GM23248 (cell line): ENCODE measurements around the gene BTNL3. TPM values are rescaled to one million over a fixed set of nuclear protein-coding genes. Genes with fewer than 3 reads are reported as not detected.

ENCODE experiments used
- DNase-seq: peaks from one replicate; pipeline ENCODE4 v3.0.0-alpha.2; 2015
- H2AFZ ChIP-seq: fragments of 200-600 bp; sonication (generic); 2 replicates; pipeline ENCODE4 v1.6.1; 2016; ENCODE audit warnings: antibody characterized with exemption
- H3F3A ChIP-seq: fragments of 200-600 bp; sonication (generic); 2 replicates; pipeline ENCODE4 v1.6.1; 2016; ENCODE audit warnings: mild to moderate bottlenecking, antibody characterized with exemption, mixed run types; ENCODE audit not compliant: insufficient read depth
- H3K27ac ChIP-seq: fragments of 200-600 bp; sonication (generic); 2 replicates; pipeline ENCODE4 v1.5.1; 2016; ENCODE audit warnings: mild to moderate bottlenecking
- H3K27me3 ChIP-seq: fragments of 200-600 bp; sonication (generic); replicated peaks from 2 replicates; pipeline ENCODE4 v1.6.1; 2016; ENCODE audit warnings: mild to moderate bottlenecking; ENCODE audit not compliant: insufficient read depth
- H3K36me3 ChIP-seq: fragments of 200-600 bp; sonication (generic); 2 replicates; pipeline ENCODE4 v1.6.1; 2016; ENCODE audit warnings: low read depth, mild to moderate bottlenecking
- H3K4me1 ChIP-seq: fragments of 200-600 bp; sonication (generic); 2 replicates; pipeline ENCODE4 v1.6.1; 2016; ENCODE audit warnings: mild to moderate bottlenecking; ENCODE audit not compliant: insufficient read depth
- H3K4me2 ChIP-seq: fragments of 200-600 bp; sonication (generic); one replicate; pipeline ENCODE4 v1.6.1; 2016; ENCODE audit warnings: mild to moderate bottlenecking; ENCODE audit not compliant: unreplicated experiment
- H3K4me3 ChIP-seq: fragments of 200-600 bp; sonication (generic); 2 replicates; pipeline ENCODE4 v1.5.1; 2016; ENCODE audit warnings: mild to moderate bottlenecking
- H3K79me2 ChIP-seq: fragments of 200-600 bp; sonication (generic); 2 replicates; pipeline ENCODE4 v1.6.1; 2016; ENCODE audit warnings: mild to moderate bottlenecking; ENCODE audit not compliant: insufficient read depth
- H3K9ac ChIP-seq: fragments of 200-600 bp; sonication (generic); 2 replicates; pipeline ENCODE4 v1.6.1; 2016; ENCODE audit warnings: mild to moderate bottlenecking
- H3K9me2 ChIP-seq: fragments of 200-600 bp; sonication (generic); 2 replicates; pipeline ENCODE4 v1.6.1; 2016; ENCODE audit warnings: mixed run types, mild to moderate bottlenecking, moderate library complexity; ENCODE audit not compliant: insufficient read depth
- H3K9me3 ChIP-seq: fragments of 200-600 bp; sonication (generic); one replicate; pipeline ENCODE4 v1.6.1; 2017; ENCODE audit warnings: low read depth
- H4K20me1 ChIP-seq: fragments of 200-600 bp; sonication (generic); 2 replicates; pipeline ENCODE4 v1.6.0; 2016; ENCODE audit not compliant: insufficient read depth
- EZH2 ChIP-seq: fragments of 200-600 bp; sonication (generic); IDR thresholded peaks from 2 replicates; pipeline ENCODE4 v1.6.1; 2018; ENCODE audit warnings: antibody characterized with exemption, mild to moderate bottlenecking; ENCODE audit not compliant: insufficient read depth, poor library complexity, severe bottlenecking
- EZH2phosphoT487 ChIP-seq: fragments of 200-600 bp; sonication (generic); IDR thresholded peaks from 2 replicates; pipeline ENCODE4 v1.6.1; 2018; ENCODE audit warnings: antibody characterized with exemption, moderate library complexity, mild to moderate bottlenecking, low read depth; ENCODE audit not compliant: insufficient read depth
- WGBS, 2 experiments: methylation state at CpG; one replicate each; pipeline ENCODE4 v1.1.6; 2015 to 2017; ENCODE audit warnings: low lambda C conversion rate in 2 of 2, low coverage in 1 of 2; ENCODE audit errors: missing lambda C conversion rate in 2 of 2; 5-methylcytosine and 5-hydroxymethylcytosine counted together
- in situ Hi-C: fragments of 300-500 bp; cut with MboI; formaldehyde crosslinking; loops from 2 replicates; pipeline ENCODE4 v1.15.0; 2020
- polyA plus RNA-seq: library from polyadenylated mRNA; unstranded; fragments of >200 nt; fragmentation: Nextera tagmentation; extraction: Ambion mirVana; gene quantifications from 2 replicates; pipeline ENCODE4 v1.2.1, GENCODE V29; 2016
- total RNA-seq: library from RNA; depleted of rRNA; stranded (reverse); fragments of >200 nt; shearing (Covaris generic); gene quantifications from 2 replicates; pipeline ENCODE4 v1.2.3, GENCODE V29; 2014; rRNA removed

BTNL3 gene, protein sequence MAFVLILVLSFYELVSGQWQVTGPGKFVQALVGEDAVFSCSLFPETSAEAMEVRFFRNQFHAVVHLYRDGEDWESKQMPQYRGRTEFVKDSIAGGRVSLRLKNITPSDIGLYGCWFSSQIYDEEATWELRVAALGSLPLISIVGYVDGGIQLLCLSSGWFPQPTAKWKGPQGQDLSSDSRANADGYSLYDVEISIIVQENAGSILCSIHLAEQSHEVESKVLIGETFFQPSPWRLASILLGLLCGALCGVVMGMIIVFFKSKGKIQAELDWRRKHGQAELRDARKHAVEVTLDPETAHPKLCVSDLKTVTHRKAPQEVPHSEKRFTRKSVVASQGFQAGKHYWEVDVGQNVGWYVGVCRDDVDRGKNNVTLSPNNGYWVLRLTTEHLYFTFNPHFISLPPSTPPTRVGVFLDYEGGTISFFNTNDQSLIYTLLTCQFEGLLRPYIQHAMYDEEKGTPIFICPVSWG
- not detected in 2 replicates for total RNA-seq
- not detected in 2 replicates for polyA plus RNA-seq

DNA sequence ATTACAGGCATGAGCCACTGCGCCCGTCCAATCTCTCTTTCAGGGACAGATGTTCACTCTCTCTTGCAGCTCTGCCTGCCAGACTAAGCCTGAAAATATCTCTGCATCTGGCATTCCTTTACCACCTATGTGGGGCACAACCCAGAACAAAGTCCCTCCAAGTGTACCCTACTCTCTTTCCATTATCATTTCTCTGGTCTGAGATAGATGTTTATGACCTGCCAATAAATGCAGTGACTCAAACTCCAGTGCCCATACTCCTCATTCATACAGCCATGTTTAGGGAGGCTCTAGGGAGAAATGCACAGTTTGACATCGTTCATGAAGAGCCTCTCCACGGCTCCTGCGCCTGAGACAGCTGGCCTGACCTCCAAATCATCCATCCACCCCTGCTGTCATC is at the start of gene BTNL3:
Gene BTNL3, plus strand, starts transcription at position 255 of the 400 bp plus-strand sequence. CDS start 183 bp downstream, outside the sequence.
- H3K79me2 ChIP-seq: no peaks in the 10 kb centered on the region
- whole genome bisulfite sequencing, 2 experiments: no CpG with 5 or more reads among the region's 5 CpGs

DNA sequence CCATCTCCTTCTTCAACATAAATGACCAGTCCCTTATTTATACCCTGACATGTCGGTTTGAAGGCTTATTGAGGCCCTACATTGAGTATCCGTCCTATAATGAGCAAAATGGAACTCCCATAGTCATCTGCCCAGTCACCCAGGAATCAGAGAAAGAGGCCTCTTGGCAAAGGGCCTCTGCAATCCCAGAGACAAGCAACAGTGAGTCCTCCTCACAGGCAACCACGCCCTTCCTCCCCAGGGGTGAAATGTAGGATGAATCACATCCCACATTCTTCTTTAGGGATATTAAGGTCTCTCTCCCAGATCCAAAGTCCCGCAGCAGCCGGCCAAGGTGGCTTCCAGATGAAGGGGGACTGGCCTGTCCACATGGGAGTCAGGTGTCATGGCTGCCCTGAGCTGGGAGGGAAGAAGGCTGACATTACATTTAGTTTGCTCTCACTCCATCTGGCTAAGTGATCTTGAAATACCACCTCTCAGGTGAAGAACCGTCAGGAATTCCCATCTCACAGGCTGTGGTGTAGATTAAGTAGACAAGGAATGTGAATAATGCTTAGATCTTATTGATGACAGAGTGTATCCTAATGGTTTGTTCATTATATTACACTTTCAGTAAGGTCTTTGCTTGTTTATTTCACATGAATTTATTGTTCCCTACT is 38.2 kb upstream of the BTNL3 start:
- Histone ChIP-seq H3F3A (no peaks in the 10 kb centered on the region), H3K9me2 (no peaks in the 10 kb centered on the region), H3K27me3 (no peaks in the 10 kb centered on the region), H3K4me2 (no peak overlapping the region), H3K36me3 (no peaks in the 10 kb centered on the region), H3K79me2 (no peaks in the 10 kb centered on the region), H3K4me1 (no peaks in the 10 kb centered on the region), H3K9me3 (no peaks in the 10 kb centered on the region), H2AFZ (no peak overlapping the region), H3K9ac (no peak overlapping the region), H4K20me1 (no peaks in the 10 kb centered on the region), H3K27ac (no peak overlapping the region), H3K4me3 (no peak overlapping the region)
- in situ Hi-C loops: no loop called here
- WGBS, 2 experiments: no CpG with 5 or more reads among the region's 6 CpGs
- TF ChIP-seq EZH2 (no peak), EZH2phosphoT487 (no peak)
- no peak for DNase-seq

More for the DNA sequence above, at the start of gene BTNL3:
- H3K4me1 ChIP-seq: no peaks in the 10 kb centered on the region
- in situ Hi-C loops: no loop called here
- H2AFZ ChIP-seq: no peak within 1 kb of the TSS
- no peaks in the 10 kb centered on the region for H3K27me3 ChIP-seq
- H3K36me3 ChIP-seq: no peaks in the 10 kb centered on the region
- no peak within 1 kb of the TSS for H3K4me2 ChIP-seq
- H3K9ac ChIP-seq: no peak within 1 kb of the TSS
- no peaks in the 10 kb centered on the region for H3F3A ChIP-seq
- DNase-seq: no peak
- H3K9me2 ChIP-seq: no peaks in the 10 kb centered on the region
- no peak for TF ChIP-seq EZH2phosphoT487
- TF ChIP-seq EZH2: no peak
- H3K27ac ChIP-seq: no peak within 1 kb of the TSS
- no peak within 1 kb of the TSS for H3K4me3 ChIP-seq
- no peaks in the 10 kb centered on the region for H4K20me1 ChIP-seq
- no peaks in the 10 kb centered on the region for H3K9me3 ChIP-seq

DNA sequence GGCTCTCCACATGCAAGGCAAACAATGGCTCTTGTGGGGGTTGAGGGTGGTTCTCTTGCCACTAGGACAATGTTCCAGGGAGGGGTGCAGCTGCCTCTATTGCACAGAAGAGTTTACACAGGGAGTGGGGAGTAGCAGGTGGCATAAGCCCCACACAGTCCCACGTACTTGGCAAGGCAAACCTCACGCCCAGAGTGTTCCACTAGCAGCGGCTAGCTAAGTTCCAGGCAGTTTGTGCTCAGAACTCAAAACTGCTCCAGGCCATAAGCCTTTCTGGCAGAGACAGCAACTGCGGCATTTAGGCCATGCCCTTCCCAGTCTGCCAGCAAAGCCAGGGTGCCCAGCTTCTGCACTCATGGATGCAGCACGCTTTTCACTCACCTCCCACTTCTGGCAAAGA is 29.0 kb upstream of the BTNL3 start:
- H3K79me2 ChIP-seq: no peaks in the 10 kb centered on the region
- no CpG with 5 or more reads among the region's 5 CpGs for WGBS, 2 experiments
- H3K4me1 ChIP-seq: no peaks in the 10 kb centered on the region
- in situ Hi-C loops: no loop called here
- H3K9me3 ChIP-seq: no peaks in the 10 kb centered on the region
- no peaks in the 10 kb centered on the region for H4K20me1 ChIP-seq
- TF ChIP-seq EZH2: no peak
- no peak for TF ChIP-seq EZH2phosphoT487
- H3K4me2 ChIP-seq: no peak overlapping the region
- no peak overlapping the region for H3K27ac ChIP-seq
- no peaks in the 10 kb centered on the region for H3K27me3 ChIP-seq
- H3K4me3 ChIP-seq: no peak overlapping the region
- no peak overlapping the region for H3K9ac ChIP-seq
- no peaks in the 10 kb centered on the region for H3F3A ChIP-seq
- H2AFZ ChIP-seq: no peak overlapping the region
- no peaks in the 10 kb centered on the region for H3K36me3 ChIP-seq
- DNase-seq: no peak
- H3K9me2 ChIP-seq: no peaks in the 10 kb centered on the region

DNA sequence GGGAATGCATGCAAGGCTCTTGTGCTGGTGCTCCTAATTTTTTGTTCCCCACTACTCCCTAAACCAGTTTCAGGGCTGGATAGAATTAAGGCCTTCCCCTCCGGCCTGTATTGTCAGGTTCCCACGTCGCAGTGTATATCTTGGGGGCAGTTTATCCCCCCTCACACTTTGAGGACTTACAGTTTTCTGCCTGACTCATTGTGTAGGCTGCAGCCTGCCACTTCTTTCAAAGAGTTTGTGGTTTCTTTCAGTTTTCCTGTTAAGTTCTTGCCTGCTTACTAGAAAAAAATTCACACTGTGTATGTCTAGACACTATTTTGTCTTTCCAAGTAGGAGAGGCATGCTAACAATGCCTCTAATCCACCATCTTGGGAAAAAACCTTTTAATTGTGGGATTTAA is 28.4 kb upstream of the BTNL3 start:
- no CpG with 5 or more reads among the region's 3 CpGs for WGBS, 2 experiments

More for the DNA sequence above, 28.4 kb upstream of the BTNL3 start:
- Histone ChIP-seq H3K27ac (no peak overlapping the region), H3K4me3 (no peak overlapping the region), H3K27me3 (no peaks in the 10 kb centered on the region), H3K4me1 (no peaks in the 10 kb centered on the region), H4K20me1 (no peaks in the 10 kb centered on the region), H3K9me3 (no peaks in the 10 kb centered on the region), H3K9me2 (no peaks in the 10 kb centered on the region), H3K4me2 (no peak overlapping the region), H3K79me2 (no peaks in the 10 kb centered on the region), H3K9ac (no peak overlapping the region), H3F3A (no peaks in the 10 kb centered on the region), H2AFZ (no peak overlapping the region), H3K36me3 (no peaks in the 10 kb centered on the region)
- in situ Hi-C loops: no loop called here
- no peak for TF ChIP-seq EZH2
- DNase-seq: no peak
